ENCODE results near the gene FALEC.

The FALEC gene

GRCh38 chr1:150558303-150558704, 42.8 kb downstream of the FALEC start:
- H3K27ac ChIP-seq: no peak overlapping the region
- TF ChIP-seq CTCF (IDR thresholded peaks at IDR 0.05; ENCODE audit: low read depth, low read length): no peak
- DNase-seq: no peak

GRCh38 chr1:150558761-150559655, 43.5 kb downstream of the FALEC start:
- DNase-seq: no peak
- Histone ChIP-seq H3K27ac (no peak overlapping the region), H3K36me3 (no peaks in the 10 kb centered on the region), H3K9me3 (ENCODE audit: severe bottlenecking) (no peaks in the 10 kb centered on the region), H3K27me3 (ENCODE audit: insufficient read depth, low read depth, severe bottlenecking) (no peaks in the 10 kb centered on the region), H3K4me3 (ENCODE audit: low read depth, low read length) (no peak overlapping the region)
- no peak for TF ChIP-seq CTCF (IDR thresholded peaks at IDR 0.05; ENCODE audit: low read depth, low read length)

More at GRCh38 chr1:150558303-150558704, 42.8 kb downstream of the FALEC start:
- H3K27me3 ChIP-seq (ENCODE audit: insufficient read depth, low read depth, severe bottlenecking): no peaks in the 10 kb centered on the region
- H3K36me3 ChIP-seq: no peaks in the 10 kb centered on the region
- no peaks in the 10 kb centered on the region for H3K9me3 ChIP-seq (ENCODE audit: severe bottlenecking)
- no peak overlapping the region for H3K4me3 ChIP-seq (ENCODE audit: low read depth, low read length)

- Histone ChIP-seq H3K9me3 (ENCODE audit: severe bottlenecking) (no peaks in the 10 kb centered on the region), H3K27ac (no peak overlapping the region), H3K27me3 (ENCODE audit: insufficient read depth, low read depth, severe bottlenecking) (no peaks in the 10 kb centered on the region), H3K36me3 (no peaks in the 10 kb centered on the region), H3K4me3 (ENCODE audit: low read depth, low read length) (no peak overlapping the region)
- DNase-seq: no peak
- no peak for TF ChIP-seq CTCF (IDR thresholded peaks at IDR 0.05; ENCODE audit: low read depth, low read length)
Measured at GRCh38 chr1:150559656-150560010, 44.1 kb downstream of the FALEC start.

DNA sequence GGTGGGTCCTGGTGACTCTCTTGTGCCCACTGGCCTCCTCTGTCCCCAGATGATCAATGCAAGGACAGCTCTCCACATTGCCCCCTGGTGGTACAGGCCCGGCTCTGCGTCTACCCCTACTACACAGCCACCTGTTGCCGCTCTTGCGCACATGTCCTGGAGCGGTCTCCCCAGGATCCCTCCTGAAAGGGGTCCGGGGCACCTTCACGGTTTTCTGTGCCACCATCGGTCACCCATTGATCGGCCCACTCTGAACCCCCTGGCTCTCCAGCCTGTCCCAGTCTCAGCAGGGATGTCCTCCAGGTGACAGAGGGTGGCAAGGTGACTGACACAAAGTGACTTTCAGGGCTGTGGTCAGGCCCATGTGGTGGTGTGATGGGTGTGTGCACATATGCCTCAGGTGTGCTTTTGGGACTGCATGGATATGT, 44.5 kb downstream of the FALEC start:
- no peaks in the 10 kb centered on the region for H3K36me3 ChIP-seq
- no peak overlapping the region for H3K4me3 ChIP-seq (ENCODE audit: low read depth, low read length)
- peak; percentile 89 for DNase-seq
- H3K9me3 ChIP-seq (ENCODE audit: severe bottlenecking): no peaks in the 10 kb centered on the region
- peak; percentile 100 for TF ChIP-seq CTCF (IDR thresholded peaks at IDR 0.05; ENCODE audit: low read depth, low read length)
- H3K27me3 ChIP-seq (ENCODE audit: insufficient read depth, low read depth, severe bottlenecking): no peaks in the 10 kb centered on the region
- no peak overlapping the region for H3K27ac ChIP-seq

DNA sequence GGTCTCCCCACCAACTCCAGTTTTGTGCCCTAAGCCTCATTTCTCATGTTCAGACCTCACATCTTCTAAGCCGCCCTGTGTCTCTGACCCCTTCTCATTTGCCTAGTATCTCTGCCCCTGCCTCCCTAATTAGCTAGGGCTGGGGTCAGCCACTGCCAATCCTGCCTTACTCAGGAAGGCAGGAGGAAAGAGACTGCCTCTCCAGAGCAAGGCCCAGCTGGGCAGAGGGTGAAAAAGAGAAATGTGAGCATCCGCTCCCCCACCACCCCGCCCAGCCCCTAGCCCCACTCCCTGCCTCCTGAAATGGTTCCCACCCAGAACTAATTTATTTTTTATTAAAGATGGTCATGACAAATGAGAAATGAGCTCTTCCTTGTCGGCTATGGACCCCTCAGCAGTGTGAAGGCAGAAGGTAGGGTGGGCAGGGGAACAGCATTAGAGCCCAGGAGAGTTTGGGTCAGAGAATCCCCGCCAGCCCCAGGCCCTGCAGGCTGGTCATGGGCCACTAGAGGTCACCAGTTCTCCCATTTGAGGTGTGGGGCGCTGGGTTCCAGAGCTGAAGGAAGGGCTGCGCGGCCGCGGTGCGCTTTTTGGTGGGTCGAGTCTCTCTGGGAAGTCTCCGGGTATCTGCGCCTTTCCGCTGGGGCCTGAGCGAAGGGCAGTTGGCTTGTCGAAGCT, 45.2 kb downstream of the FALEC start:
- Histone ChIP-seq H3K4me3 (ENCODE audit: low read depth, low read length) (peak overlapping the region; percentile 72), H3K27ac (peak overlapping the region; percentile 72), H3K9me3 (ENCODE audit: severe bottlenecking) (no peaks in the 10 kb centered on the region), H3K36me3 (no peaks in the 10 kb centered on the region), H3K27me3 (ENCODE audit: insufficient read depth, low read depth, severe bottlenecking) (no peaks in the 10 kb centered on the region)
- peak; percentile 96 for DNase-seq
- peak; percentile 98 for TF ChIP-seq CTCF (IDR thresholded peaks at IDR 0.05; ENCODE audit: low read depth, low read length)
